IMR-90 (cell line): ENCODE results near the gene STXBP6.

Source experiments
- BHLHE40 ChIP-seq: fragments of 150-350 bp; IDR thresholded peaks from 2 replicates; pipeline ENCODE4 v1.6.1; 2016; ENCODE audit warnings: mild to moderate bottlenecking, low read depth, low read length
- POLR2A ChIP-seq: IDR thresholded peaks from 2 replicates; pipeline ENCODE4 v1.6.1; 2012; ENCODE audit warnings: mild to moderate bottlenecking, low read depth, low read length
- TF ChIP-seq, protein P1 (sequence below): conservative IDR thresholded peaks from 2 replicates; pipeline ENCODE4 v1.5.1; 2012; ENCODE audit warnings: mild to moderate bottlenecking, low read depth, low read length, improper control_type of control experiment
- TF ChIP-seq, protein P2 (sequence below): fragments of 150-350 bp; IDR thresholded peaks from 2 replicates; pipeline ENCODE4 v1.6.1; 2016; ENCODE audit warnings: low read depth, mild to moderate bottlenecking, low read length, moderate library complexity, borderline replicate concordance
- TF ChIP-seq, protein P3 (sequence below): fragments of 150-350 bp; IDR thresholded peaks from 2 replicates; pipeline ENCODE4 v1.6.1; 2017; ENCODE audit warnings: mild to moderate bottlenecking, antibody characterized with exemption, low read length, low read depth

DNA sequence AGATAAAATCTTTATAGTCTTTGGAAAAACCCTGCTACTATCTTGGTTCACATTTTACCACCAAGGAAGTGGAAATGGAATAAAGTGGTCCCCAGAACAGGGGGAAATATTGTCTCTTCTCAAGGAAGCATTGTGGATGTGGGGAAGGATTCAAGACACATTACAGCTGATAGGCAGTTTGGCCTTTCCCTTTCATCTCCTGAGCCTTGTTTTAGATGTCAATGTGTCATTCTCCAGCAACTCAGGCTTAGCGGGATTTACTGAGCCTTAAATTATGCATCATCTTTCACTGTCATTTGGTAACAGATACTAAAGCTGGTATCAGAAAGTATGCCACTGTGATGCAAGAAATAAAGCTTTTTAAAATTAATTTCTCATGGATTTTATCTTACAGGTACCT is 136.2 kb downstream of the STXBP6 start:
- TF ChIP-seq, protein P1, sequence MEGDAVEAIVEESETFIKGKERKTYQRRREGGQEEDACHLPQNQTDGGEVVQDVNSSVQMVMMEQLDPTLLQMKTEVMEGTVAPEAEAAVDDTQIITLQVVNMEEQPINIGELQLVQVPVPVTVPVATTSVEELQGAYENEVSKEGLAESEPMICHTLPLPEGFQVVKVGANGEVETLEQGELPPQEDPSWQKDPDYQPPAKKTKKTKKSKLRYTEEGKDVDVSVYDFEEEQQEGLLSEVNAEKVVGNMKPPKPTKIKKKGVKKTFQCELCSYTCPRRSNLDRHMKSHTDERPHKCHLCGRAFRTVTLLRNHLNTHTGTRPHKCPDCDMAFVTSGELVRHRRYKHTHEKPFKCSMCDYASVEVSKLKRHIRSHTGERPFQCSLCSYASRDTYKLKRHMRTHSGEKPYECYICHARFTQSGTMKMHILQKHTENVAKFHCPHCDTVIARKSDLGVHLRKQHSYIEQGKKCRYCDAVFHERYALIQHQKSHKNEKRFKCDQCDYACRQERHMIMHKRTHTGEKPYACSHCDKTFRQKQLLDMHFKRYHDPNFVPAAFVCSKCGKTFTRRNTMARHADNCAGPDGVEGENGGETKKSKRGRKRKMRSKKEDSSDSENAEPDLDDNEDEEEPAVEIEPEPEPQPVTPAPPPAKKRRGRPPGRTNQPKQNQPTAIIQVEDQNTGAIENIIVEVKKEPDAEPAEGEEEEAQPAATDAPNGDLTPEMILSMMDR = no peak
- TF ChIP-seq BHLHE40 (no peak), POLR2A (no peak)
- TF ChIP-seq, protein P2, sequence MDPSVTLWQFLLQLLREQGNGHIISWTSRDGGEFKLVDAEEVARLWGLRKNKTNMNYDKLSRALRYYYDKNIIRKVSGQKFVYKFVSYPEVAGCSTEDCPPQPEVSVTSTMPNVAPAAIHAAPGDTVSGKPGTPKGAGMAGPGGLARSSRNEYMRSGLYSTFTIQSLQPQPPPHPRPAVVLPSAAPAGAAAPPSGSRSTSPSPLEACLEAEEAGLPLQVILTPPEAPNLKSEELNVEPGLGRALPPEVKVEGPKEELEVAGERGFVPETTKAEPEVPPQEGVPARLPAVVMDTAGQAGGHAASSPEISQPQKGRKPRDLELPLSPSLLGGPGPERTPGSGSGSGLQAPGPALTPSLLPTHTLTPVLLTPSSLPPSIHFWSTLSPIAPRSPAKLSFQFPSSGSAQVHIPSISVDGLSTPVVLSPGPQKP = no peak
- TF ChIP-seq, protein P3, sequence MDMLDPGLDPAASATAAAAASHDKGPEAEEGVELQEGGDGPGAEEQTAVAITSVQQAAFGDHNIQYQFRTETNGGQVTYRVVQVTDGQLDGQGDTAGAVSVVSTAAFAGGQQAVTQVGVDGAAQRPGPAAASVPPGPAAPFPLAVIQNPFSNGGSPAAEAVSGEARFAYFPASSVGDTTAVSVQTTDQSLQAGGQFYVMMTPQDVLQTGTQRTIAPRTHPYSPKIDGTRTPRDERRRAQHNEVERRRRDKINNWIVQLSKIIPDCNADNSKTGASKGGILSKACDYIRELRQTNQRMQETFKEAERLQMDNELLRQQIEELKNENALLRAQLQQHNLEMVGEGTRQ = no peak
